Osteocyte (in vitro differentiated cells): ENCODE results near the gene FBN1. TPM values are rescaled to one million over a fixed set of nuclear protein-coding genes. Genes with fewer than 3 reads are reported as not detected.

Experiments
- DNase-seq: peaks from one replicate; pipeline ENCODE4 v3.0.0; 2021; ENCODE audit warnings: mixed read lengths; ENCODE audit not compliant: unreplicated experiment; ENCODE audit errors: extremely low spot score
- H3K27ac Mint-ChIP-seq: one replicate; pipeline ENCODE4 v1.8.0; 2021; ENCODE audit warnings: mild to moderate bottlenecking, mixed read lengths; ENCODE audit not compliant: unreplicated experiment
- H3K27me3 Mint-ChIP-seq: one replicate; pipeline ENCODE4 v1.8.0; 2021; ENCODE audit warnings: mixed read lengths; ENCODE audit not compliant: unreplicated experiment
- H3K36me3 Mint-ChIP-seq: one replicate; pipeline ENCODE4 v1.8.0; 2021; ENCODE audit warnings: mixed read lengths; ENCODE audit not compliant: unreplicated experiment
- H3K4me1 Mint-ChIP-seq: one replicate; pipeline ENCODE4 v1.8.0; 2021; ENCODE audit warnings: mixed read lengths; ENCODE audit not compliant: unreplicated experiment
- H3K4me3 Mint-ChIP-seq: one replicate; pipeline ENCODE4 v1.8.0; 2021; ENCODE audit warnings: mild to moderate bottlenecking, moderate library complexity, mixed read lengths; ENCODE audit not compliant: unreplicated experiment
- H3K9me3 Mint-ChIP-seq: one replicate; pipeline ENCODE4 v1.8.0; 2021; ENCODE audit warnings: mixed read lengths; ENCODE audit not compliant: unreplicated experiment
- CTCF ChIP-seq: fragments of 200-600 bp; sonication (generic); IDR thresholded peaks from 2 replicates; pipeline ENCODE4 v1.5.0; 2021; ENCODE audit warnings: antibody characterized with exemption, mild to moderate bottlenecking, moderate library complexity
- total RNA-seq: library from RNA; stranded (reverse); gene quantifications from 2 replicates; pipeline ENCODE4 v1.2.1, GENCODE V29; 2021

Gene FBN1
- total RNA-seq, 1 donor from 2014 or later = 1,012 TPM

- TF ChIP-seq CTCF = no peak
- Mint-ChIP-seq H3K4me3 (no peak overlapping the region), H3K27me3 (no peaks in the 10 kb centered on the region), H3K27ac (peak overlapping the region; percentile 90), H3K4me1 (peaks cover 47% of the 10 kb centered on the region), H3K9me3 (no peaks in the 10 kb centered on the region), H3K36me3 (no peaks in the 10 kb centered on the region)
- peak; percentile 32 for DNase-seq
Observed at GRCh38 chr15:48385031-48385830, 260.3 kb downstream of the FBN1 start.

- Mint-ChIP-seq H3K27me3 (no peaks in the 10 kb centered on the region), H3K4me3 (no peak overlapping the region), H3K4me1 (peaks cover 42% of the 10 kb centered on the region), H3K9me3 (no peaks in the 10 kb centered on the region), H3K27ac (peak overlapping the region; percentile 90), H3K36me3 (no peaks in the 10 kb centered on the region)
- no peak for TF ChIP-seq CTCF
- peak; percentile 7 for DNase-seq
Observed at GRCh38 chr15:48384616-48385015, 260.9 kb downstream of the FBN1 start.

GRCh38 chr15:48383031-48383430 lies 262.5 kb downstream of the FBN1 start:
- Mint-ChIP-seq H3K4me1 (peaks cover 26% of the 10 kb centered on the region), H3K27ac (no peak overlapping the region), H3K36me3 (no peaks in the 10 kb centered on the region), H3K4me3 (no peak overlapping the region), H3K9me3 (no peaks in the 10 kb centered on the region), H3K27me3 (no peaks in the 10 kb centered on the region)
- TF ChIP-seq CTCF = no peak
- DNase-seq = no peak

- no peak for DNase-seq
- Mint-ChIP-seq H3K9me3 (peaks cover 4% of the 10 kb centered on the region), H3K27me3 (no peaks in the 10 kb centered on the region), H3K27ac (no peak overlapping the region), H3K4me3 (no peak overlapping the region), H3K4me1 (peaks cover 22% of the 10 kb centered on the region), H3K36me3 (peaks cover 2% of the 10 kb centered on the region)
- TF ChIP-seq CTCF = no peak
Observed at GRCh38 chr15:48381861-48382260, 263.6 kb downstream of the FBN1 start.

GRCh38 chr15:48380198-48380597 lies 265.3 kb downstream of the FBN1 start:
- H3K4me3 Mint-ChIP-seq = no peak overlapping the region
- H3K9me3 Mint-ChIP-seq = peaks cover 4% of the 10 kb centered on the region
- peak; percentile 5 for DNase-seq
- no peak for TF ChIP-seq CTCF
- H3K27ac Mint-ChIP-seq = no peak overlapping the region
- H3K4me1 Mint-ChIP-seq = peaks cover 23% of the 10 kb centered on the region
- no peaks in the 10 kb centered on the region for H3K27me3 Mint-ChIP-seq
- peaks cover 2% of the 10 kb centered on the region for H3K36me3 Mint-ChIP-seq
